GM15510 (cell line): ENCODE data around the gene COL18A1.

Experiments
- POLR2A ChIP-seq: IDR thresholded peaks from 3 replicates; pipeline ENCODE4 v1.6.1; 2011; ENCODE audit warnings: borderline replicate concordance; ENCODE audit not compliant: insufficient read length; ENCODE audit errors: extremely low read depth

Gene COL18A1

DNA sequence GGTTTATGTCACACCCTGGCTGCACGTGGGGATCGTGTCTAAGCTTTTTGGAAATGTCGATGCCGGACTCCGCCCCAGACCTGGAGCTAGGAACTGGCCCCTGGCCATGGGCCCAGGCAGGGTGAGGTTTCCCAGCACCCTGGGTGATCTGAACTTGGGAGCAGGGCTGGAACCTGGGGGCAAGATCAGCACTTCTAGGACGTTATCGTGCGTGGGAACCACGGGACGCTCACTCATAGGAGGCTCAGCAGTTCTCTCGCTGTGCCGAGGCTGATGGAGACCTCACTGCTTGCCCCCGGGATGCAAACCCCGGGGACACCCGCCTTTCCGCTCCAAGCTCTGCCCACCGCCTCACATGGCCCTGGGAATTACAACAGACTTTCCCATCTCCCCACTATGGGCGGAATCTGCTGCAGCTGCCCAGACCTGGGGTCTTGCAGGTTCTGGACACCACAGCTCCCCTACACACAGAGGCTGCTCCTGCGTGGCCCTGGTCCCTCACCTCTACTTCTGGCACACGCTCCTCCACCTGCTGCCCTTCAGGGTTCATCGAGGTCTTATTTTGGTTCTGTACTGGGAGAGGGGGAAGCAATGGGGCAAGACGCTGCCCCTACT is 35.9 kb downstream of the COL18A1 start:
- TF ChIP-seq POLR2A = no peak

DNA sequence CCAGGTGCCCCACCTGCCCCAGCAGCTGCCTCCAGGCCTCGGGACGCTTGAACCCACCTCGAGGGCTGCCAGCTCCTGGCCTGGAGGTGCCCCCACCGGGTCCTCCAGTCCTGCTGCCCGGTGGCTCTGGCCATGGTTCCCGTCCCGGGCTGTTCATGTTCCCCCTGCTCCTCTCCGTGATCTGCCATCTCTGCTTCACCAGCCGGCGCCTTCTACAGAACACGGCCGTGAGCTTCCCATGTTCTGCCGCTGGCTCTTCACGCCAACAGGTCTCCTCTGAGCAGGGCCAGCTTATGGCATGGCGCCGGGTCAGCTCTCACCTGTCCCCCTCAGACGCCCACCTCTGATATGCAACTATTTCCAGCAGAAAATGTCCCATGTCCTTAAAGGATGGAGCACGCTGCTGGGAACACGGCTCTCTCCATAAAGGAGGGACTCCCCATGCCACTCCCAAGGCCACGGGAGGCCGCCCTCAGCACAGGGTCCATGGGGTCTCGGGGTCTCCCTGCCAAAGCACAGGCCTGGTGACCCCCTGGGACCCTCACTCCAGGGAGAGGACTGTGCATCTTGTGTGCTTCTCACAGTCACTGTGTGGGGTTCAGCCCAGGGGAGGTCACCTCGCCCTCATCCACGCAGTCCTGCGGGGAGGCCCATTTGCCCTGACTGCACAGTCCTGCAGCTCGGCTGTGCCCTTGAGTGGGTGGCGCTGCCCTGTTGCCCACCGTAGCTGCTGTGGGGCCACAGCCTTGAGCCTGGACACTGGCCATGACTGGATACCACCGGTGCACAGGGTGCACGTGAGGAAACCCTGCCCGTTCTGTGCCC is 36.7 kb downstream of the COL18A1 start:
- TF ChIP-seq POLR2A = no peak

DNA sequence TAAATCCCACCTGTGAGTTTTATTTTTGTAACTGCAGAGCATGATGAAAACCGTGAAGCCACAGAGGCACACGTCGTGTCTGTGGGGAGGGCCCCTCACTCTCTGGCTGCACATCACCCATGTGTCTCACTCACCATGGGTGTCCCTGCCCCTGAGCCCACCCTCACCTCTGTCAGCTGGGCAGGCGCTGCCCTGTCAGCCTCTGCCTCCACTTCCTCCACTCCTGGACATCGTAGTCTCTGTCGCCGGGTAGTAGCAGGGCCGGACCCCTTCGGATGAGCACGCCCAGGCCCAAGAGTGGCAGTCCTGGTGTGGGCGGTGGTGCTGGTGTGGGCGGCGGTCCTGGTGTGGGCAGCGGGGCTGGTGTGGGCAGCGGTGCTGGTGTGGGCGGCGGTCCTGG is 37.3 kb downstream of the COL18A1 start:
- no peak for TF ChIP-seq POLR2A

DNA sequence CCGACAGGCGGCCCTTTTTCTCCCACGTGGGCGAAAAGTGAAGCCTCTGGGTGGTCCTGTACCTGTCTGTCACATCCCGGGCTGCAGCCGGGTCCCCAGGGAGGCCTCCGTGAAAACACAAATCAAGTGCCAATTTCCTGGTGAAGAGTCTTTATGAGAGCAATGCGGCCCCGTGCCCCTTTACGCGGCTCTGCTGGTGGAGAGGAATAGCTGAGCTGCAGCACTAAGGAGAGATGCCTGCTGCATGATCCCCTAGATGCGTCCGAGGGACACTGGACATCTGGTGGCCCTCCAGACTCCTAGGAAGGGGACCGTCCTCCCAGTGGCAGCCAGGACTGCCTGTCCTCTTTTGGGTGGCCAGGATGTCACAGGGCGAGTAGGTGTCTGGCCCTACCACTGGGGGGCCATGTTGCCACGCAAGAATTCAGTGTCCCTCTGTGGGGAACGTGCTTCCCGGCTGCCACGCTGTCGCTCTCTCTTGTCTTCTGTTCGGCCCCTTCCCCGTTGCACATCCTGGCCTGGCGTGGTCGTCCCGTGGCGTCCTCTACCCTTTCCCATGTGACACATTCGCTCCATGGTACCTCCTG is 38.7 kb downstream of the COL18A1 start:
- no peak for TF ChIP-seq POLR2A

DNA sequence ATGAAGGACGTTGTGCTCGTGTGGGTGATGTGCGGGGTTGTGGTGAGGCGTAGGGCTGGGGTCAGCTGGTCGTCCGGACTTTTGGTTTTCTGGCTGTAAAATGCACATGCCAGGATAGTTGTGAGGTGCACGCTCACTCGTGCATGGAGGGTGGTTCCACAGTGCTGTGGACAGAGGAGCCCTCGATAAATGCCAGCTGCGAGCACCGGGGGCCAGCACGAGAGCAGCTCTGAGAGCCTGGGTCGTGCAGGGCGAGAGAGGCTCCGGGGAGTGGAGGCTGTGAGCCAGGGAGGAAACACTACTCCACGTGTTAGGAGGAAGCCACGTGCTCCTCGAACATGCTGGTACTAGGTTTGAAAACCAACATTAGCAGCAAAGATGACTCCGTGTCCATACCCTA is 39.4 kb downstream of the COL18A1 start:
- no peak for TF ChIP-seq POLR2A

DNA sequence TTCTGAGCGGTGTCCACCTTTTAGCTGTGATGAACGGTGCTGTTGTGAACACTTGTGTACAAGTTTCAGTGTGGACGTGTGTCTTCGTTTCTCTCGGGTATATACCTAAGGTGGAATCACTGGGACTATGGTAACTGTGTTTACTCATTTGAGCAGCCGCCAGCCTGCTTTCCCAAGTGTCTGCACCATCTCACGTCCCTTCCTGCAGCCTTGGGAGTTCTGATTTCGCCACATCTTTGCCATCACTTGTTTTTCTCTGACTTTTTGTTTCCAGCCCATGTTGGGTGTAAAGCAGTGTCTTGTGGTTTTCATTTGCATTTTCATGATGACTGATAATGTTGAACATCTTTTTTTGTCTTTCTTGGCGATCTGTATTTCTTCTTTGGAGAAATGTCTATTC is 40.4 kb downstream of the COL18A1 start:
- no peak for TF ChIP-seq POLR2A

DNA sequence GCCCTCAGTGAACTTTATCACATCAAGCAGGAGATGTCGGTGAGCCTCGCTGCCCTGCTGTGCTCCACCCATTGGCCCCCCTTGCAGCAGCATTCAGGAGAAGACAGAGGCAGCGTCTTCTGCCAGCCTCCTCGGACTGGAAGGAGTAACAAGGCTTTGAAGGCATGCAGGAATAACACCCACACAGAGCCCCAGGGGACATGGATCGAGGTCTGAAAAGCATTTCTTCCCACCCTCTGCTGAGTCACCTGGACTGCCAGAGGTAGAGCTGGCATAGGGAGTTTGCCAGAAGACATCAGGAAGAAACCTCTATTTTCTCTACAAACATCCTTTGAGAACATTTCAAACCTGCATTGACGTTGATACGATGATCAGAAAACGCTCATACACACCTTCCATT is 42.9 kb downstream of the COL18A1 start:
- TF ChIP-seq POLR2A = no peak

DNA sequence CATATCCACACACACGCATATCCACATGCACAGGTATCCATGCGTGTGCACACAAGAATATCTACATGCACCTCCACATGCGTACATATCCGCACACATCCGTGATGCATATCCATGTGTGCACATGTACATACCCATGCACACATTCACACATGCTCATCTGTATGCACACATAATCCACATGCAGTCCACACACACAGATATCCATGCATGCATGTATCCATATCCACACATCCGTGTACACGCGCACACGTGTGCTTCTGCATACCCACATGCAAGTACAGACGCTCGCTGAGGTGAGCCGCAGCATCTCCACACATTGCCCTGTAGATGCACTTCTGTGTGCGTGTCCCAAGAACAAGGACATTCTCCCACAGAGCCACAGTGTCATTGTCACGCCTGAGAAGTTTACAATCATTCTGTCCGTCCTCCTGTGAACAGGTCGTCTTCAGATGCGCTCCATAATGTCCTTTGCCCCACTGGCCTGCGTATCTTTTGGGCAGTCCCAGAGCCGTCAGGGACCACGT is 43.4 kb downstream of the COL18A1 start:
- no peak for TF ChIP-seq POLR2A

DNA sequence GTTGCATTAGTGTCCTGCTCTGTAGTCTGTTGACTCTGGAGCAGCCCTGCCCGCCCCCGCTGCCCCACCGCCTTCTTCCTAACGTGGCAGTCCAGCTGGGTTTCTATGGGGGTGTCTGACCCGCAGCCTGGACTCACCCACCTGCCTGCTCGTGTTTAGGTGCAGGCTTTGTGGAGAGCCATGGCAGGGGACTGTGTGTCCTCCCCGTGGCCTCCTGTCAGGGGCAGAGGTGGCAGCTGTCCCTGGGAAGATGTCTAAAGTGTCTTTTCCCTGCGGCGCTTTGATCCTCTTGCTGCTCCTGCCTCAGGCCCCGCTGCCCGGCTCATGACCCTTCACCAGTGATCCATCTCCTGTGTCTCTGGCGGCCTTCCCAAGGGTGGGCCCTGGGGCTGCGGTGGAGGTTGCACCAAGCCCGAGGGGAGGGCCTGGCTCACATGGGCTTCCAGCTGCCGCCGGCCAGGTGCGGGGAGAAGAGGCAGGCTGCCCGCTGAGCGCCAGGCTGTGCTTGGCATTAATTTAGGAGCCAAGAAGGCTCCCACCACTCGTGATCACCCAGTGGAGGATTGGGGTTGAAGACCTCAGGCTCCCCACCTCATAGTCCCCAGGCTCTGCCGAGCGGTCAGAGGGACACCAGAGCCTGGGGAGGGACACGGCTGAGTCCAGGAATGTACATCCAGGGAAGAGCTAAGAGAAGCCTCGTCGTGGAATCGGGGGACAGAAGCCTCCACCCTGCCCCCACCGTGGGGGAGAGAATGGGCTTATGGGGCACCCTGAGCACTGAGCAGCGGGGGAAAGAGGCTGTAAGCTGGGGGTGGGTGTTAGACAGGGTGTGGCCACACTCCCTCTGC is 44.1 kb downstream of the COL18A1 start:
- TF ChIP-seq POLR2A = no peak

DNA sequence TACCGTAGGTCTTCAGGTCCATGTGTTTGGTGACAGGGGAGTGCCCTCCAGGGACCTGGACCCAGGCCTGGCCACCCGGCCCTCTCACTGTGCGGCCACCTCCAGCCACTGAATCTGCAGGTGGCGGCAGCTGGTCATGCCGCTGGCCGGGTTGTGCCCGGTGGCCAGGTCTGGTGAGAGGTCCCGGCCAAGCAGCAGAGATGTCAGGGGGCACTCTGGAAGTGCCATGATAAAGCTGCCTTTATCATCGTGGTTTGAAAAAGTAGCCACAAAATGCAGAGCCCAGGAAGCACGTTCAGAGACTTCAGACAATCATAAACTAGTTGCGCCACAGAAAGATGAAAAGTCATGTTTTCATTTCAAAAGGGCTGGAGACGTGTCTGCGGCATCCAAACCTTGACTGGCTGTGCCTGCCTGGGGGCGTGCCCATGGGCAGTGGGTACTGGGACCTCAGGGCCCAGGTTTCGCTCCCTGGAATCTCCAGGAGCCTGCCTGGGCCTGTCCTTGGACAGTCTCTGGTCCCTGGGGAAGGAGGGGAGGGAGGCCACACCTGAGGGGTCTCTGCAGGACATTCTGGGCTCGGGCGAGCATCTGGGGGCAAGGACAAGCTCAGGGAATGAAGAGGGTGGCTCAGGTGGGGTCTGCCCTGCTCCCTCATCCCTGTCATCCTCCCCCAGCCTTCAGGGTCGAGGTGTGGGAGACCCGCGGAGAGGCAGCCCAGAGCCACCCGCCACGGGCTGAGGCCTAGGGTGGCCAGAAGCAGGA is 44.9 kb downstream of the COL18A1 start:
- TF ChIP-seq POLR2A = no peak

DNA sequence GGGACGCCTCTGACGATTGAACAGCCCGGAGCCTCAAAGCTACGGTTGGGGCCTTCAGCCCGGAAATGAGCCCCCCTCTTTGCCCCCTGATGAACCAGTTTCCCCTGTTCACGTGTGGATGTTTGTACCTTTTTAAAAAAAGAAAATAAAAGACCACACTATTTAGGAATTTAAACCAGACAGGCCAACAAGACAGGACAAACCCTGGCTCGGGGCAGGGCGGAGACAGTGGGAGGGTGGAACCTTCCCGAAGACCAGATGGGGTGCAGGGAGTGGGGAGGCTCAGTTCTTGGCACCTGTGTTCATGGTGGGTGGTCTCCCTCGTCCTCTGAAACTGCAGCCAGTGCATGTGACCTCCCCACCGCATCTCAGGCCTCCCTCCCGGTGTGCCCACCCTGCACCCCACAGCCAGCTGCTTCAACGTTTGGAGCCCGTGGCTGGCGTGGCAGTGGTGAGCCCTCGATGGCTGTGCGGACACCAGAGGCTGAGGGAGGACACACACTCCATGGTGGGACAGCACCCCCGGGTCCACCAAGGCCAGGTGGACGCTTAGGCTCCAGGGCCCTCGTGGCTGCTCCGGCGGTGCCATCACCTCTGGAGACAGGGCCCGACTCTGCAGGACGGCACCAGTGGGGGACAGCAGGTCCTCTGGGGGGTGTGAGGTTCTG is 45.6 kb downstream of the COL18A1 start:
- no peak for TF ChIP-seq POLR2A

DNA sequence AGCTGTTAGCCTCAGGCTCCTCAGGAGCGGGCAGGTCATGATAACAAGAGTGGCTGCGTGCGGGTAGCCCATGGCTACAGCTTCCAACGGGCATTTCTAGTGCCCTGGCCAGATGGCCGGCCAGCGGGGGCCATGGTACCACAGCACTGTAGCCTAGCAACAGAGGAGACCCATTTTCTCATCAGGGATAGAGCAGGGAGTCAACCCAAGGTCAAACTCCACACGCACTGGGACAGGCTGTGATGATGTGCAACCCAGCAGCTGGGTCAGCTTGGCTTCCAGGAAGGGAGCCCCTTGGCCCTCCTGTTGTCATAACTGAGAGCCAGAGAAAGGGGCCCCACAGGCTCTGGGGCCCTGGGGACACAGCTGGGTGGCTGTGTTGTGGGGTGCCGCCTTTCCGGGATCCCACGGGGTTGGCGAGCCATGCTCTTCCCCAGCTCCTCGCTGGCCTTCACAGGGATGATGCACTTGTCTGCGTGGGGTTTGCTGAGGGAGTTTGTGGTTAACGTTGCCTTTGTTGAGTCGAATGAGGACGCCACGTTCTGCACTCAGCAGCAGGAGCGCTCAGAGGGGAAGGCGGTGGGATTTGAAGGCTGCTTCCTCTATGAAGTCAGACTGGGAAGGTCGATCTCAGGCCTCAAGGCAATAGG is 46.3 kb downstream of the COL18A1 start:
- TF ChIP-seq POLR2A = no peak

DNA sequence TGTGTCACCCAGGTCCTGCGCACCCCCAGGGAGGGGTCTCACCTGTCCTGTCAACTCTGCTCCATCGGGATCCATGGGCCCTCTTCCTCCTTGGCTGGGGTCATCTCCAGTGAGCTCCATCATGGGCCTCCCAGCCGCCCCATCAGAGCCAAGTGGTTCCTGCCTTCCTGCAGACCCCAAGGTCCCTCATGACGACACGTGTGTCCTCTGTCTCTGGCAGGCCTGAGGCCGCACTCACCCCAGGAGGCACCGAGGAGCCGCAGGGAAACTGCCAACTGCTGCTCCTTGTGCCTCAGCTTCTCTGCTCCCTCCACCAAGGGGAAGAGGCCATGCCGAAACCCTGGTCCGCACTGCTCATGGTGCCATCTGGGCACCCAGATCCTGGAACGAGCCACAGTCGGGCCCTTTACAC is 46.8 kb downstream of the COL18A1 start:
- TF ChIP-seq POLR2A = no peak
